ENCODE measurements around the gene KCNH2.

DNA sequence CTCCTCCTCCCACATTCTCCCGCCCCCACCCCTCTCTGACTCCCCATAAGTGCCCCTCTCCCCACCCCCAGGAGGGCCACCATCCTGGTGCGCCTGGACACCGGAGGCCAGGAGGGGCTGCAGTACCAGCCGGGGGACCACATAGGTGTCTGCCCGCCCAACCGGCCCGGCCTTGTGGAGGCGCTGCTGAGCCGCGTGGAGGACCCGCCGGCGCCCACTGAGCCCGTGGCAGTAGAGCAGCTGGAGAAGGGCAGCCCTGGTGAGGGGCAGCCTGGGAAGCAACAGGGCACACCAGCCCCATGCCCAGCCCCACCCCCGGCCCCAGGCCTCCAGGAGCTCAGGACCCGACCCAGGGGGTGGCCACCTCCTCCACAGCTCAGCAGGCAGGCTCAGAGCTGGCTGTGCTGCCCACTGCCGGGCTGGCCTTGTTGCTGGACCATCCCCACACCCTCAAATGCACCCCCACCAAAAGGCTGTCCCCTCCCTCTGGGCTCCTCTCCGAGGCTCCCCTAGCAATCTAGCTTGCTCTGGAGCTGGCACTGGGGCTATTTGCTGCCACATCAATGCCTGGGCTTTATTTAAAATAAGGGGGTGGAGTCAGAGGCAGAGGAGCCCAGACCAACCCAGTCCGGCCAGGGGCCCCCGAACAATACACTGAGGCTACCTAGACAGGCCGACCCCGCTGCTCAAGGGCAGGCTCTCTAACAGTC lies 31.4 kb upstream of the KCNH2 start:
- TF ChIP-seq, protein P1, sequence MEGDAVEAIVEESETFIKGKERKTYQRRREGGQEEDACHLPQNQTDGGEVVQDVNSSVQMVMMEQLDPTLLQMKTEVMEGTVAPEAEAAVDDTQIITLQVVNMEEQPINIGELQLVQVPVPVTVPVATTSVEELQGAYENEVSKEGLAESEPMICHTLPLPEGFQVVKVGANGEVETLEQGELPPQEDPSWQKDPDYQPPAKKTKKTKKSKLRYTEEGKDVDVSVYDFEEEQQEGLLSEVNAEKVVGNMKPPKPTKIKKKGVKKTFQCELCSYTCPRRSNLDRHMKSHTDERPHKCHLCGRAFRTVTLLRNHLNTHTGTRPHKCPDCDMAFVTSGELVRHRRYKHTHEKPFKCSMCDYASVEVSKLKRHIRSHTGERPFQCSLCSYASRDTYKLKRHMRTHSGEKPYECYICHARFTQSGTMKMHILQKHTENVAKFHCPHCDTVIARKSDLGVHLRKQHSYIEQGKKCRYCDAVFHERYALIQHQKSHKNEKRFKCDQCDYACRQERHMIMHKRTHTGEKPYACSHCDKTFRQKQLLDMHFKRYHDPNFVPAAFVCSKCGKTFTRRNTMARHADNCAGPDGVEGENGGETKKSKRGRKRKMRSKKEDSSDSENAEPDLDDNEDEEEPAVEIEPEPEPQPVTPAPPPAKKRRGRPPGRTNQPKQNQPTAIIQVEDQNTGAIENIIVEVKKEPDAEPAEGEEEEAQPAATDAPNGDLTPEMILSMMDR (IDR thresholded peaks at IDR 0.05), result no peak
- TF ChIP-seq POLR2A (IDR thresholded peaks at IDR 0.05), result no peak
